GM21737 (cell line): ENCODE results near the gene DBNL.

Source experiments
- ATAC-seq: cut with Tn5 transposase; IDR thresholded peaks from one replicate; pipeline ENCODE4 v1.9.1; 2021; ENCODE audit warnings: mild to moderate bottlenecking, moderate library complexity; ENCODE audit not compliant: unreplicated experiment

The DBNL gene

GRCh38 chr7:44096326-44096881, 51.9 kb downstream of the DBNL start:
- ATAC-seq = no peak

DNA sequence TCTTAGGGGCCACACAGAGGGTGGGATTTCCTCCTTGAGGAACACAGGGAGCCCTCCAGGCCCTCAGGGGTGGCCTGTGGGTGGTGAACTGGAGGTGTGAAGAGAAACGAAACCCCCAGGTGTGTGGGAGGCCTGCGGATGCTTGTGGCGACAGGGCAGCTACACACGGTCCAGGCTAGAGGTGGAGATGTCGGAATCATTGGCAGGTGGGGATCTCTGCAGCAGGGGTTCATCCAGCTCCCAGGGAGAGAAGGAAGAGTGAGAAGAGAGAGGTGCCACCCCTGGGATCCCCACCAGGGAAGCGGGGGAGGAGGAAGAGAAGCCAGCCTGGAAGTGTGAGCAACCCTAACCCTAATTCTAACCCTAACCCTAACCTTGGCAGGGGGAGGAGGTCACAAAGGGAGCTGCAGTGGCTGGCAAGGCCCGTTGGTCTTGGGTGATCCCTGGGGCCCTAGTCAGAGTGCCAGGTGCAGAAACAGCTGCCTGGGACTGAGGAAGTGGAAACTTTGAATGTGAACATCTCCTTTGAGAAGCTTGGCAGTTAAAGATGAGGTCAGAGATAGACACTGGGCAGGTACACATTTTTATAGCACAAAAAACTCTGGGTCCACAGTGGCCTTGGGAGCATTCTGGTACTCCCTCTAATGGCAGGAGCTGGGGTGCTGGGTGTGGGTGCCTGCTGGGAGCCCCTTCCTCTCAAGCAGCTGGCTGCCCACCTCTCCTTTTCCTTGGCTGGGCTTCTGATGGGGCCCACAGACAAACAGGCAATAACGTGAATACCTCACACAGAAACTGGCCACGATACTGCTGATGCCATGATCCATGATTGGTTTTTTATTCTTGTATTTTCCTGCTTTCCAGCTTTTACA, 52.8 kb downstream of the DBNL start:
- ATAC-seq = peak; percentile 57

DNA sequence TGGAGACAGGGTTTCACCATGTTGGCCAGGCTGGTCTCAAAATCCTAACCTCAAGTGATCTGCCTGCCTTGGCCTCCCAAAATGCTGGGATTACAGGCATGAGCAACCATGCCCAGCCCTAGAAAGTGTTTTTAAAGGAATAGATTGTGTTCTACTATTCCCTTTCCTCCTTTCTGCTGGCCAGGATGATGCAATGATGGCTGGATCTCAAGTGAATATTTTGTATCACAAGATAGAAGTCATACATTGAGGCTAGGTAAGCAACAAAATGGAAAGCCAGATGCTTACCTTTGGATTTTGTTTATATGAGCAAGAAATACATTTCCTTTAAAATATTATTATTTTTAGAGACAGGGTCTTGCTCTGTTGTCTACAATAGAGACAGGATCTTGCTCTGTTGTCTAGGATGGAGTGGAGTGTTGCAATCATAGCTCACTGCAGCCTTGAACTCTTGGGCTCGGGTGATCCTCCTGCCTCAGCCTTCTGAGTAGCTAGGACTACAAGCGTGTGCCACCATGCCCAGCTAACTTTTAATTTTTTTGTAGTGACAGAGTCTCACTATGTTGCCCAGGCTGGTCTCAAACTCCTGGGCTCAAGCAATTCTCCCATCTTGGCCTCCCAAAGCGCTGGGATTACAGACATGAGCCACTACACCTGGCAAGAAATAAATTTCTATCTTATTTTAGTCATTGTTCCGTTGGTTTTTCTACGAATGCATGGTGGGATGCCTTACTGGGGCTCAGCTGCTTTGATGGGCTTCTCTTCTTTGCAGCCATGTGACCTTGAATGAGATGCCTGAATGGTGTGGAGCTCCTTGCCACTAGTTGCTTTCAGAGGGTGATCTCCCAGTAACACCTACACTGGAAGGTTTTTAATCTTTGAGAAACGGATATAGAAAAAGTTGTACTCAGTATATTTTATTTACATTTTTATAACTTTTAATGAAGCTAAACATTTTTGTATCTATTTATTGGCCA, 53.9 kb downstream of the DBNL start:
- no peak for ATAC-seq

DNA sequence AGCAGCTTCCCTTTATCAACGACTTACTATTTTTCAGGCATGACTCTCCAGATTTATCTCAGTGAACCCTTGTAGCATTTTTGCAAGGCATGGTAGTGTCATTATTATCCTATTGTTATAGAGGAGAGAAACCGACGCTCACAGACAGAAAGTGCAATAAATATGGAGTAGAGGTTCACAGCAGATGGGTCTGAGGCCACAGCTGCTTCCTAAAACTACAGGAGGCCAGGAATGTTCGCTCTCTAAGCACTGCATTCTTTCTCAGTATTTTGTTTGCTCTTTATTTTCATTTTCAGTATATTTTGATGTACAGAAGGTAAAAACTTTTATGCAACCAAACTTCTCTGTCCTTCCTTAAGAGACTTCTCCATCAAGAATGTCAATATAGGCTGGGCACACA, 55.2 kb downstream of the DBNL start:
- ATAC-seq = no peak

DNA sequence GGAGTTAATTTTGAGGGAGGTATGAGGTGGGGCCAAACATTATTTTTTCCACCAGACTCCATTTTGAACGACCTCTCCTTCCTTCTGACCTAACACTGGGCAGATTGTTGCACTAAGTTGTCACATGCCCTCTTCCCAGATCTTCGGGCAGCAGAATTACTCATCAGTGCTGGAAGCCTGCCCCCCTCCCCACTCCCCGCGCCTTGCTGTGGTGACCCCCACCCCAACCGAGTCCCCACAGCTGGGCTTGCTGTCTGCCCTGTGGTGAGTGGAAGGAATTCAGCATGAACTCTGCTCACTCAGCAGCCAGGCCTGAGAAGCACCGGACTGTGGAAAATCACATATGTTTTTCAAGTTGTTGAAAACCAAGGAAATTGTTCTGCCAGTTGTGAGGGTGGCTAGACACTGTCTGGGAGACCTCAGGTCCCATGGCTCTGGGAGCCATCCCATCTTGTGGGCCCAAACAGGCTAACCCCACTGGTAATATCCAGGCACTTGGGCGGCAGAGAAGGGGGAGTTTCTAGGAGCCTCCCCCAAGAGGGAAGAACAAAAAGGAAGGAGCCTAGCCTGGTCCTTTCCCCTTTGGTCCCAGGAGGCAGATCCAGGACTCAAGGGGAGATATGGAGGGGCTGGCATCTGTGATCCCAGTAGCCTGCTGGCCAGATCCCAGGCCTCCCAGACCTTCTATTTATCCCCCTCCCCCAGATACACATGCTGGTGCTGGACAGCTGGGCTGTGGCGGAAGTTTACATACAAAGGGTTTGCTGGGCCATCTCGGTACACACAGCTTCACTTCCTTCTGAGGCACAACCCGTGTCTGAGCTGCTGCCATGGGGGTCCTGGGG, 56.2 kb downstream of the DBNL start:
- ATAC-seq = no peak

DNA sequence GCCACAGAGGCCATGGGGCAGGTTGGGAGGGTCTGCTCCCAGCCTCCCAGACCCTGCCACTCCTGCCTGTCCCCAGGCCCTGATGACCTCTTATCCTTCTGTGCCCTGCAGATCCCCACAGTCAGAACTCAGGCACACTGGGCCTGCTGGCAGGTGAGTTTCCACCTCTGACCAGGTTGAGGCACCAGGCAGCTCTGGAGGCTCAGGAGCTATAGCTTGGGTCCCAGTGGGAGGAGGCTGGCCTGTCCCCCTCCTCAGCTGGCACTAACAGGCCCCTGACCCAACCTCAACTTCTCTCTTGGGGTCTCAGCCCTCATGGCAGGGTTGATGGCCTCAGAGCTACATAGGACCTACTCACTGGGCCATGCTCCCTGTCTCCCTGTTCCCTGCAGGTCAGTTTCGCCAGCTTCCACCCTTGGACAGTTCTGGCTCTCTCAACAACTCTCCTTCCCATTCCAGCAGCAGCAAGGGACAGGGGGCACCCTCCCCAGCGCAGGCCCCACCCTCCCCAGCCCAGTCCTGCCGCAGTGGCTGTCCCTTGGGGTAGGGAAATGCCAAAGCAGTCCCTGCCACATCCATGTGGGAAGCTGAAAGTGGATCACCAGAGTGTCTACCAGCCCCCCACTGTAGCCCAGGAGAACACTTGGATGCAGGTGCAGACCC, 56.9 kb downstream of the DBNL start:
- ATAC-seq = no peak

DNA sequence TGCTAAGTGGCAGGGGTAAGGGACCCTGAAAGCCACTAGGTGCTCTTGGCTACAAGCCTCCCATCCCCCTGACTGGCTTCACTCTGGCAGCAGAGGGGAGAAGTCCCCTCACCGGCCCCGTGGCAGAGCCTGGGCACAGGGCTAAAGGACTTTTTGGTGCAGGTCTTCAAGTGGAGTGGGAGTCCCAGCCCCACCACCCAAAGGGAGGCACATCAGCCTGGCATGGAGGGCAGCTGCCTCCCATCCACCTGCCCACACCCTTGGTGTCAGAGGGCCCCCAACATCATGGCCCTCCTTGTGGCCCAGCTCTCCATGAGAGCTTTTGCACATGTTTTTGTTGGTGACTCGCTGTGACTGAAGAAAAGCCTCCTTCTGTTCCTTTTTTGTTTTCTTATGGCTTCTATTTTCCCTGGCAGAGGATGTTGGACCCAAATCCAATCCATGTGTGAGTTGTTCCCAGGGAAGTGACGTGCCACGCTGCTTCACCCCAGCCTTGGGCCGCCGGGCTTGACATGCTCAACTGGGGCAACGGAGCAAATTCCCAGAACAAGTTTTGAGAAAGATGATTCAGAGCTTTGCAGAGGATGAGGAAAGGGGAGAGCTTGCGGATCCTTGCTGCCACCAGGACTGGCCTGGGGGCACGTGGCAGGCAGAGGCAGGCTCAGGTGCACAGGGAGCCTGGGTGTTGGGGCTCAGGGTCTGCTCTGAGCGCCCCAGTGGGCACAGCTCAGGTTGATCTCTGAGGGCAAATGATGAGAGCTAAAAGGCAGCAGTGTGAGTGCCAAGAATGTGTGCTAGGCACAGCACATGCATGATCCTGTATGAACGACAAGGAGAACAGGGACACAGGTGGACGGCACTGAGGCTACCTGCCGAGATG, 57.7 kb downstream of the DBNL start:
- no peak for ATAC-seq

DNA sequence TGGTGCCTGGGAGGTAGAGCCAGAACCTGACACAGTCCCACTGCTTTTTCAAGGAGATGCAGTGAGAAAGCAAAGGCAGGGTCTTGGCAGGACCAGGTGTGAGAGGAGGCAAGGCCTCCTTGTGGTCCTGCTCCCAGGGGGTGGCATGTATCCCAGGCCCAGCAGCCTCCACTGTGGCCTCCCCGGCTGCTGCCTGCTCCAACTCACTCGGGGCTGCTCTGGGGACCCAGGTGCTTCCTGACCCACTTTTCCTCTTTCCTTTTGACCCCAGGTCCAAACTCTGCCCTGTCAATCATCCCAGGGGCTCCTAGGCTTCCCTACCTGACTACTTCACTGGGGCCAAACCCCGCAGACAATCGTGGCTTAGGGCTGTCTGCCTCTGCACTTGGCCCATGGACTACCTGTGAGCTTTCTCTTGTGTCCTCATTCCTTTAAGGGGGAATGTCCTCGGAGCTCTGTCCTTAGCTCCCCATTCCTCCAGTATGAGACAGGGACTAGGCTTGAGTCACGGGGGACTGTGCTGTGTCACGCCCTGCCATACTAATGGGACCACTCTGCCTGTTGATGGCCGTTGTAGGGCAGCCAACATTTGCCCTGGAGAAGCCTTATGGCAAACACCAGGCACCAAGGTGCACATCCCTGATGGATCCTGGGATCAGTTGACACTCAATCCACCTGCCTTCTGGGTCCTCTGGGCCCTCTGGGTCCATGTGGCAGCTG, 58.5 kb downstream of the DBNL start:
- ATAC-seq = no peak

GRCh38 chr7:44103566-44103922, 59.0 kb downstream of the DBNL start:
- no peak for ATAC-seq

DNA sequence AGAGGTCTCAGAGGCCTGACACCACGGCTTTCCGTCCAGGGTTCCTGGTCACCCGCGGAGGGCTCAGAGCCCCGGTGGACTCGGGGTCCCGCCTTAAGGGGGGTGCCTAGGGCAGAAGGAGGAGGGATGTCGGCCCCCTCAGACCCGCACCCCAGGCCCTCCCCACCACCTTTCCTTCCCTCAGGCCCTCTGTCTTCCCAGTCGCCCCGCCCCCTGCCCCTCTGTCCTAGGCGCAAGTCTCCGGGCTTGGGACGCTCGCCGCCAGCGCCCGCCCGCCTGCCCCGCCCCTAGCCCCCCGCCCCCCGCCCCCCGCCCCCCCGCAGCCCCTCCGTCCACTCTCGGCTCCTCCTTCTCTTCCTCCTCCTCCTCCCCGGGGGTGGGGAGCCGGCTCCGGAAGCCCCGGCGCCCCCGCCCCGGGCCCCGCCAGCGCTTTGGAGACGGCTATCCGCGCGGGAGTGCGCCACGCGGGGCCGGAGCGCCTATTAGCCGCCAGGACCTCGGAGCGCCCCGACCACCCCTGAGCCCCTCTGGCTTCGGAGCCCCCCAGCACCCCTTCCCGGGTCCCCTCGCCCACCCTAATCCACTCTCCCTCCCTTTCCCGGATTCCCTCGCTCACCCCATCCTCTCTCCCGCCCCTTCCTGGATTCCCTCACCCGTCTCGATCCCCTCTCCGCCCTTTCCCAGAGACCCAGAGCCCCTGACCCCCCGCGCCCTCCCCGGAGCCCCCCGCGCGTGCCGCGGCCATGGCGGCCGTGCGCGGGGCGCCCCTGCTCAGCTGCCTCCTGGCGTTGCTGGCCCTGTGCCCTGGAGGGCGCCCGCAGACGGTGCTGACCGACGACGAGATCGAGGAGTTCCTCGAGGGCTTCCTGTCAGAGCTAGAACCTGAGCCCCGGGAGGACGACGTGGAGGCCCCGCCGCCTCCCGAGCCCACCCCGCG, 59.7 kb downstream of the DBNL start, which contains the start of gene AEBP1:
Gene AEBP1 (plus strand): TSS at position 423 of the 937 bp plus-strand sequence. CDS start 321 bp downstream, at position 744.
- no peak for ATAC-seq

GRCh38 chr7:44104860-44105771, 60.6 kb downstream of the DBNL start:
- no peak for ATAC-seq

GRCh38 chr7:44105832-44106231, 61.3 kb downstream of the DBNL start:
- no peak for ATAC-seq

GRCh38 chr7:44106311-44107065, 62.0 kb downstream of the DBNL start:
- ATAC-seq = no peak

DNA sequence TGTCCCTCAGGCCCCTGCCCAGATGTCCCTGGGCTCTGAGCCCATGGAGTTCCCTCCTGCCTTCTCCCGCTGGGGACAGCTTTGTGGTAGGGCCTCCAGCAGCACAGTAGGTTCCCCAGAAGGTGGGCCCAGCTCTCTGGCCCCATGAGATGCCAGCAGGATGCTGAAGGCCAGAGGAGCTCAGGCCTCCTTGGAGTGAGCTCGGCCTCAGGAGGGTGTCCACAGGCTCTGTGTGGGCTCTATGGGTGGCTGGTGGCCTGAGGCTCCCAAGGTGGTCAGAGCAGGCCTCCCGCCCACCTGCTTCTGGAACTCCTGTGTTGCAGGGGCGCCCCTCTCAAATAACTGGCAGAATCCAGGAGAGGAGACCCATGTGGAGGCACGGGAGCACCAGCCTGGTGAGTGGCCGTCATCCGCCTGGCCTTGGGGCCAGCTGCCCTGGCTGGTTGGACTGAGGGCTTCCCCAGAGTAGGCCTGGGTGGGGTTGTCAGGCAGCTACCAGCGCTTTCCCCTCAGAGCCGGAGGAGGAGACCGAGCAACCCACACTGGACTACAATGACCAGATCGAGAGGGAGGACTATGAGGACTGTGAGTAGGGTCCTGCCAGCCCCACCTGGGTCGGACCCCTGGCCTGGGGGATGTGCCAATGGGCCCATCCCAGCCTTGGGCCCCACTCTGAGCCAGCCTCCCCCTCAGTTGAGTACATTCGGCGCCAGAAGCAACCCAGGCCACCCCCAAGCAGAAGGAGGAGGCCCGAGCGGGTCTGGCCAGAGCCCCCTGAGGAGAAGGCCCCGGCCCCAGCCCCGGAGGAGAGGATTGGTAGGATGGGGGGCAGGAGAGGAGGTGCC, 62.8 kb downstream of the DBNL start:
- ATAC-seq = no peak
